ENCODE data around the gene GPR152.

Gene GPR152

GRCh38 chr11:67452141-67452952 is at the start of gene GPR152:
Gene GPR152, minus strand, starts transcription at chr11:67452729. Its CDS starts 5 bp downstream, at chr11:67452724.
- DNase-seq = no peak

- no peak for DNase-seq
Observed at GRCh38 chr11:67501854-67502253, 49.3 kb upstream of the GPR152 start.

- peak; percentile 60 to 65 for DNase-seq
Observed at GRCh38 chr11:67500831-67501715, 48.5 kb upstream of the GPR152 start.

DNA sequence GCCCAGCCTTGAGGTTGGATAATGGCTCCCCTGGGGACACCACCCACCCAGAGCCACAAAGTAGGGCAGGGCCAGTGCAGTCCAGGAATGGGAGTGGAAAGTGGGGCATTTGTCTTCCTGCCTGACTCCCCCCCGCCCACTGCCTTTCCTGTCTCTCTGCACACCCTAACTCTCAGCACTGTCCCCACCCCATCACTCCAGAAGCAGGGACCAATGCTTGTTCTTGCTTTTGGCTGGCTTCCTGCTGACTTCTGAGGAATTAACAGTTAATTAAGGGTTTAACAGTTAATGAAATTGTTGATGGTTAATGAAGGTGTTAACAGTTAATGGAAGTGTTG is 47.9 kb upstream of the GPR152 start:
- DNase-seq = no peak

DNA sequence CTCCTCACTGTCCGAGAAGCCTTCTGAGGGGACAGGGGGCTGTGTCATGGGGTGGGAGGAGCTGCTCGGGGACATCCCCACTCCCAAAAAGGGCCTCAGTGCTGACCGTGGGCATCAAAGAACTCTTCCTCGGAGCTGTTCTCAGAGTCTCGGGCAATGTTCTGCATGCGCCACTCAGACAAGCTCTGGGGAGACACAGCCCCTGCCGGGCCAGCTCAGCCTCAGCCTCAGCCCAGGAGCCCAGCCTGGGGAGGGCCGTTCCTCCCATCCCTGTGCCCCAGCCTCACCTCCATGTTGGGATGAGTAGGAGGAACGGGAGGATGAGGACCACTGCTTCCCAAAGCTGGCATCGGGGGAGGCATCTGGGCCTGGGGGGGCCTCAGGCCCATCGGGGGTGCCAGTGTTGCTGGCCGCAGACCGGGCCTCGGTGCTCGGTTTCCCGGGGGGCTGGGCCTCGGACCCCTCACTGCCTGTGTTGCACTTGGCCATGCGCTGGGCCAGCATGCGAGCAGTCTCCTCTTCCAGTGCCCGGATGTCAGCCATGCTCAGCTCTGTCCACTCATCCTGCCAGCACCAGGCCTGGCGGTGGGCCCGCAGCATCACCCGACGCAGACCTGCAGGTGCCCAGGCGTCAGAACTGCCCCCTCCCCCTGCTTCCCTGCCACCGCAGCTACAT is 47.4 kb upstream of the GPR152 start:
- no peak for DNase-seq

DNA sequence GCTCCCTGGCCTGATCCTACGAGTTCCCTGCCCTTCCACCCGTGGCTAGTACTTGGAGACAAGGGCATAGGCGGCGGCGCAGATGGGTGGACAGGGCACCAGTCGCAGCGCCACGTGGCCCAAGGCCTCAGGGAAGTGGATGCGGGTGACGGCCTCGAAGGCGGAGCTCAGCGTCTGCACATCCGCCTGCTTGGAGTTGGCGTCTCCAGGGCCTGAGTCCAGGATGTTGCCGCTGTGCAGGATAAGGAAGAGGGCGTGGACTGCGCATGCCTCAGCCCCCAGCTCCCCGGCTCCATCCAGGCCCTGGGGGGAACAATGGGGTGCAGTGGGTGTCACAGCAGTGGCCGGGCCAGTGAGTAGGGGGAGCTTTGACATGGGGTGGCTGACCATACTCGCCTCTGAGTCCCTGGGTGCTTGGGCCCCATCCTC is 46.0 kb upstream of the GPR152 start:
- no peak for DNase-seq

DNA sequence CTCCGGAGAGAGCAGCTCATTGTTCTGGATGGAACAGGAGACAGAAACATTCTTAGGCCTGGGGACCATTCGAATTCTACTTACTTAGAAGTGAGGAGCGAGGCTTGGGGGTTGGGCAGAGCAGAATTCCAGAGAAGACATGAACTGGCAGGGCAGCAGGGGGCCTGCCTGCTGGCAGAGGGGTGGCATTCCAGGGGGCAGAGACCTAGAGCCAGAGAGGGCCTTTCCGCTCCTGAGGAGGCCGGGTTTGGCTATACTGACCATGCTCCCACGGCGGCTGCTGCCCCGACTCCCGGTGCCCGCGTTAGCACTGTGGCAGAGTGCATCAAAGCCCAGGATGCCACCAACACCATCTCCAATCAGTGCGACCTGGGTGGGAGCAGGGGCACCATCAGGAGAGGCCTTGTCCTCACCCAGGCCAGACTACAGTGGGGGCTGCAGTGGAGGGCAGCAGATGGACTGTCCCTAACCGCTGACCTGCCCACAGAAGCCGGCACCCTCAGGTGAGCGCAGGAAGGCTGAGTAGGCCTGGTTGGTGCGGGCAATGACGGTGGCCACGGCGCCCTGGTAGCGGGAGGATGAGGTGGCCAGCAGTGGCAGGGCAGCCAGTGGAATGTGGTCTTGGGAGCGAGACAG is 45.2 kb upstream of the GPR152 start:
- no peak for DNase-seq

GRCh38 chr11:67496113-67496512 is 43.6 kb upstream of the GPR152 start:
- no peak for DNase-seq

GRCh38 chr11:67495234-67496005 is 42.9 kb upstream of the GPR152 start:
- no peak for DNase-seq

- no peak for DNase-seq
Observed at GRCh38 chr11:67494371-67495233, 42.1 kb upstream of the GPR152 start.

GRCh38 chr11:67493548-67494370 is 41.2 kb upstream of the GPR152 start:
- no peak for DNase-seq

GRCh38 chr11:67492801-67493547 is 40.4 kb upstream of the GPR152 start:
- DNase-seq = no peak

DNA sequence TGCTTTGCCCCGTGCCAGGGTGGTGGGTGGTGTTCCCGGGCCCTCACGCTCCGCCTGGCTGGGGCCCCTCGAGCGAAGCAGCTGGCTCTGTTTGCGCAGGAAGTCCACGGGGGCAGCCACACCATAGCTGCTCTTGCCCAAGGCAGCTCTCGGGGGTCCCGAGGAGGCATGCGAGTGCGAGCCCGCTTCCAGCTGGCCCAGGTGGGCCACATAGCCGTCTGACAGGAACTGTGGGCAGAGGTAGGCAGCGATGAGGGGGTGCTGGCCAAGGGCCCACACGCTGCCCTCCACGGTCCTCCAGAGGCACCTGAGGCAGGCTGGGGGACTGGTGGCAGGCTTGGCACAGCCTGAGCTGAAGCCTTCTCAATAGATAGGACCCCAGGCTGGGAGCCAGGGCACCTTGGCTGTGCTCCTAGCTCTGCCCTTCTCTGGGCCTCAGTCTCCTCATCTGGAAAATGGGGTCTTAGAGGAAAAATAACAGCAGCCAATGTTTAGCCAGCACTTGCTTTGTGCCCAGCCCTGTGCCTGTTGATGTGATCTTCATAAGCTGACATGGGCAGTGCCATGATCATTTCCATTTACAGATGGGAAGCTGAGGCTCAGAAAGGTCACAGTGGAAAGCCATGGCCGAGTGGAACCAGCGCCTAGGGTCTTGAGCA is 39.7 kb upstream of the GPR152 start:
- DNase-seq = no peak

DNA sequence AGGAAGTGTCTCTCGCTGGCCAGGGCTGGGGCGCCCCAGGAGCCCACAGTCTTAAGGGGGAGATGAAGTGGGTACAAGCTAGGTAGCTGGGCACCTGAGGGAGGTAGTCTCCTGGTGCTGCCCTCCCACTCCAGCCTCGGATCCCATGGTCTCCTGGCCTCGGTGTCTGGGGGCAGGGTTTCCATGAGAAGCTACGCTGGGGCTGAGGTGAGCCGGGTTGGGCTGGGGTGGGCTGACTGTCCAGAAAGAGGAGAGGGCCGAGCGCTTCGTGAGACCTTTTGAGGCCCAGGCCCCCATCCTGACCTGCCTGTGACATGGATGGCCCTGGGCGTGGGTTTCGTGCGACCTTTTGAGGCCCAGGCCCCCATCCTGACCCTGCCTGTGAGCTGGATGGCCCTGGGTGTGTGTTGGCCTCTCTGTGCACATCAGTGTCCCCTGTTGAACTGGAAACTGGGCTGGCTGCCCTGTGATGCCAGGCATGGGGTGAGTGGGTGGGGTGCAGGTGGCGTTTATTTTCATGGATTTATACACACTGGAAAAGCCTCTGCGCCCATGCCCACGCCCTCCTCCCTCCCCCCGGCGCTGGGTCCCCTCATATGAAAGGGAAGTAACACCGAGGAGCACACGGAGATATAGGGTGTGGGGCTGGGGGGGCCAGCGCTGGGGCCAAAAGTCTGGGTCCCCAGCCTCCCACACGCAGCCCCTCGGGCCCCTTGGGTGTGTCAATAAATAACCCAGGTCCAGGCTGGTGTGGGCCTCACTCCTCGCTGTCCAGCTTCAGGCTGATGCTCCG is 38.9 kb upstream of the GPR152 start:
- DNase-seq = no peak

- DNase-seq = no peak
Observed at GRCh38 chr11:67490727-67491065, 38.2 kb upstream of the GPR152 start.

DNA sequence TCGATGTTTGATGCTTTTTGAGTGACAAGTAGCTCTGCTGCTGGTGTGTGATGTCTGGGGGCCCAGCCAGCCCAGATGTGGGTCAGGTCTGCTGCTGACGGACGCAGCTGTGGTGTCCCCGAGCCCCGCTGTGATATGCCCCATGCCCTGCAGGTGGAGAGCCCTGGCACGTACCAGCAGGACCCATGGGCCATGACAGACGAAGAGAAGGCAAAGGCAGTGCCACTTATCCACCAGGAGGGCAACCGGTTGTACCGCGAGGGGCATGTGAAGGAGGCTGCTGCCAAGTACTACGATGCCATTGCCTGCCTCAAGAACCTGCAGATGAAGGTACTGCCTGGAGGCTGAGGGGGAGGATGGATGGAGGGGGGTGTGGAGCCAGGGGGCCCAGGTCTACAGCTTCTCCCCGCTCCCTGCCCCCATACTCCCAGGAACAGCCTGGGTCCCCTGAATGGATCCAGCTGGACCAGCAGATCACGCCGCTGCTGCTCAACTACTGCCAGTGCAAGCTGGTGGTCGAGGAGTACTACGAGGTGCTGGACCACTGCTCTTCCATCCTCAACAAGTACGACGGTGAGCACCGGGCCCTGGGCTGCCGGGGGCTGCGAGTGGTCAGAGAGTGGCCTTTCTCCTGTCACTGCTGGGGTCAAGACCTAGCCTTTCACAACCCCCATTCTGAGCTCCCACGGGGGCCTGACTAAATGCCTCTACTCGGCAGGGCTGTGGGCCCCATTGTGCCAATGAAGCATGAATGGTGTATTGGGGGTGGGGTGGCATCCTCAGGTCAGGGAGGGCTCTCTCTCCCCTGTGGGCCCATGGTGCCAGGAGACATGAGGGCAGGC is 37.6 kb upstream of the GPR152 start:
- no peak for DNase-seq

DNA sequence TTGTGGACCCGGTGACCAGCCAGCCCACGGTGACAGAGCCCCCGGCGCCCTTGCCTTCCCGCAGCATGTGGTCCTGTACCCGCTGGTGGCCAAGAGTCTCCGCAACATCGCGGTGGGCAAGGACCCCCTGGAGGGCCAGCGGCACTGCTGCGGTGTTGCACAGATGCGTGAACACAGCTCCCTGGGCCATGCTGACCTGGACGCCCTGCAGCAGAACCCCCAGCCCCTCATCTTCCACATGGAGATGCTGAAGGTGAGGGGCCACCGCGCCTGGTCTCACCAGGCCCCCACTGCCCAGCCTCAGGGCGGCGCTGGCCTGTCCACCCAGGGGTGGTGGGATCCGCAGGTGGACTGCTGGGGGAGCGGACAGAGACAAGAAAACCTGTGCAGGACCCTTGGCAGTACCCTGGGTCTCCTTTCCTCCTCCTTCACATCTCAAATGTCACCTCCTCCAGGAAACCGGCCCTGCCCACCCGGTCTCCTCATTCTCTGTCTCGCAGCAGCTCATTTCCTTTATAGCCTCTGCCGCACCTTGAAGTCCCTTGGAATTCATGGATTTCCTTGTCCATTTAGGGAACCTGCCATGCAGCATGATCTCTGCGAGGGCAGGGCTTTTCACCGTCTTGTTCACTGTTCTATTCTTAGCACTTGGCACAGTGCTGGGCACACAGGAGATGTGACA is 36.8 kb upstream of the GPR152 start:
- no peak for DNase-seq

Data from inflammatory macrophage treated with lipopolysaccharide for 1 hour (primary cell).